OCI-LY3 (cell line): ENCODE data around the gene RAD21L1.

Experiments used
- EZH2phosphoT487 ChIP-seq: fragments of 200-600 bp; shearing (Covaris generic); IDR thresholded peaks from 2 replicates; pipeline ENCODE4 v1.6.1; 2018; ENCODE audit warnings: antibody characterized with exemption, mixed run types, low read depth
- TF ChIP-seq, protein P1 (sequence below): fragments of 200-600, 300-600 bp; sonication (generic); IDR thresholded peaks from 2 replicates; pipeline ENCODE4 v1.5.1; 2014; ENCODE audit warnings: antibody characterized with exemption, low read length, low read depth

DNA sequence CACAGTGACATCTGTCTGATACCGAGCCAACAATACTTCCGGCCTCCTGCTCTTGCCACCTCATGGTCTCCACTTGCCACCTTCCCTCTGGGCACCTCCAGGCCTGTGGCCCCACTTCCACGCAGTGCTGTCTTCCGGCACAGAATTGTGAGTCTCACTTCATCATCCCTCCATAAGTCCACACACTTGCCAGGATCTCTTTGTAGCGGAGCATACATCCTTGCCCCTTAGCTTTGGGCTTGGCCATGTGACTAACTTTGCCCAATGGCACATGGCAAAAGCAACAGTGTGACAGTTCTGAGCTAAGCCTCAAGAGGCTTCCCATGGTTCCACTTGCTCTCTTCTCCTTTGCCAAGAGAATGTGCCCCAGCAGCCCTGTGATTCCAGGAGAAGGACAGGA lies 27.1 kb upstream of the RAD21L1 start:
- TF ChIP-seq, protein P1, sequence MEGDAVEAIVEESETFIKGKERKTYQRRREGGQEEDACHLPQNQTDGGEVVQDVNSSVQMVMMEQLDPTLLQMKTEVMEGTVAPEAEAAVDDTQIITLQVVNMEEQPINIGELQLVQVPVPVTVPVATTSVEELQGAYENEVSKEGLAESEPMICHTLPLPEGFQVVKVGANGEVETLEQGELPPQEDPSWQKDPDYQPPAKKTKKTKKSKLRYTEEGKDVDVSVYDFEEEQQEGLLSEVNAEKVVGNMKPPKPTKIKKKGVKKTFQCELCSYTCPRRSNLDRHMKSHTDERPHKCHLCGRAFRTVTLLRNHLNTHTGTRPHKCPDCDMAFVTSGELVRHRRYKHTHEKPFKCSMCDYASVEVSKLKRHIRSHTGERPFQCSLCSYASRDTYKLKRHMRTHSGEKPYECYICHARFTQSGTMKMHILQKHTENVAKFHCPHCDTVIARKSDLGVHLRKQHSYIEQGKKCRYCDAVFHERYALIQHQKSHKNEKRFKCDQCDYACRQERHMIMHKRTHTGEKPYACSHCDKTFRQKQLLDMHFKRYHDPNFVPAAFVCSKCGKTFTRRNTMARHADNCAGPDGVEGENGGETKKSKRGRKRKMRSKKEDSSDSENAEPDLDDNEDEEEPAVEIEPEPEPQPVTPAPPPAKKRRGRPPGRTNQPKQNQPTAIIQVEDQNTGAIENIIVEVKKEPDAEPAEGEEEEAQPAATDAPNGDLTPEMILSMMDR, result no peak
- TF ChIP-seq EZH2phosphoT487, result no peak
